Upper lobe of right lung (tissue), 1 donor: ENCODE measurements around the gene JMY. TPM values are rescaled to one million over a fixed set of nuclear protein-coding genes. Genes with fewer than 3 reads are reported as not detected.

Experiments
- ATAC-seq: fragments of 200-7000 bp; cut with Tn5 transposase; one replicate; pipeline ENCODE4 v1.9.1; 2020; ENCODE audit warnings: mild to moderate bottlenecking, moderate library complexity
- DNase-seq: peaks from one replicate; pipeline ENCODE4 v3.0.0-alpha.2; 2020
- H3K27ac ChIP-seq: fragments of 200-600 bp; one replicate; pipeline ENCODE4 v1.8.0; 2022
- H3K27me3 ChIP-seq: fragments of 200-600 bp; one replicate; pipeline ENCODE4 v1.8.0; 2022; ENCODE audit warnings: mild to moderate bottlenecking
- H3K36me3 ChIP-seq: fragments of 200-600 bp; one replicate; pipeline ENCODE4 v1.8.0; 2022
- H3K4me1 ChIP-seq: fragments of 200-600 bp; one replicate; pipeline ENCODE4 v1.8.0; 2022
- H3K4me3 ChIP-seq: fragments of 200-600 bp; one replicate; pipeline ENCODE4 v1.8.0; 2022; ENCODE audit warnings: mild to moderate bottlenecking
- H3K9me3 ChIP-seq: fragments of 200-600 bp; one replicate; pipeline ENCODE4 v1.8.0; 2022
- intact Hi-C: fragments of 100-400 bp; cut with DNase I; formaldehyde crosslinking; loops from one replicate; pipeline ENCODE4 v1.11.0; 2022
- total RNA-seq: library from RNA; stranded (reverse); fragmentation: NEBNext Ultra II Directional; extraction: Animal tissue kit (Norgen Biotek cat#: 25700); gene quantifications from one replicate; pipeline ENCODE4 v1.2.1, GENCODE V29; 2021
- TF ChIP-seq, protein P1 (sequence below): fragments of 200-600 bp; IDR thresholded peaks from one replicate; pipeline ENCODE4 v1.8.0; 2022; ENCODE audit warnings: antibody characterized with exemption
- donor health status: DM: no; HTN: yes; CAD: no; lungs with severe emphysema.

JMY gene
- total RNA-seq, 1 donor from 2014 or later = 10.9 TPM

DNA sequence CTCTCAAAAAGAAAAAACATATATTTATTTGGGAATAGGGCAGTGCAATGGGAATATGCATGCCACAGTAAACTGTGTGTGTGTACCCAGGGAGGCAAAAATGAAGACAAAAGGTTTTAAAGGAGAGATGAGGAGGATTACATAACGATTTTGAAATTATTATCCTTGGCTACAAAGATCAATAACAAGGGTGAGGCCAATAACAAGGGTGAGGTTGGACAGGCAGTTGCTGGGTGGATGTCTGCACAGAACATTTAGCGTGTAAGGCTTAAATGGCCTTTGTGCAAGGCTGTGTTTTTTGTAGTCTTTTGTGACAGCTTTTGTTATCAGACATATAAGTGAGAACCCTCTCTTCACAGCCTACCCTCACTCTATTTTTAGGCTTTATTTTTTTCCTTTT, 114.0 kb downstream of the JMY start:
- no peaks in the 10 kb centered on the region for H3K36me3 ChIP-seq
- no peak overlapping the region for H3K4me3 ChIP-seq
- intact Hi-C loops = no loop called here
- no peak for ATAC-seq
- no peak for DNase-seq
- no peaks in the 10 kb centered on the region for H3K4me1 ChIP-seq
- no peaks in the 10 kb centered on the region for H3K27me3 ChIP-seq
- TF ChIP-seq, protein P1, sequence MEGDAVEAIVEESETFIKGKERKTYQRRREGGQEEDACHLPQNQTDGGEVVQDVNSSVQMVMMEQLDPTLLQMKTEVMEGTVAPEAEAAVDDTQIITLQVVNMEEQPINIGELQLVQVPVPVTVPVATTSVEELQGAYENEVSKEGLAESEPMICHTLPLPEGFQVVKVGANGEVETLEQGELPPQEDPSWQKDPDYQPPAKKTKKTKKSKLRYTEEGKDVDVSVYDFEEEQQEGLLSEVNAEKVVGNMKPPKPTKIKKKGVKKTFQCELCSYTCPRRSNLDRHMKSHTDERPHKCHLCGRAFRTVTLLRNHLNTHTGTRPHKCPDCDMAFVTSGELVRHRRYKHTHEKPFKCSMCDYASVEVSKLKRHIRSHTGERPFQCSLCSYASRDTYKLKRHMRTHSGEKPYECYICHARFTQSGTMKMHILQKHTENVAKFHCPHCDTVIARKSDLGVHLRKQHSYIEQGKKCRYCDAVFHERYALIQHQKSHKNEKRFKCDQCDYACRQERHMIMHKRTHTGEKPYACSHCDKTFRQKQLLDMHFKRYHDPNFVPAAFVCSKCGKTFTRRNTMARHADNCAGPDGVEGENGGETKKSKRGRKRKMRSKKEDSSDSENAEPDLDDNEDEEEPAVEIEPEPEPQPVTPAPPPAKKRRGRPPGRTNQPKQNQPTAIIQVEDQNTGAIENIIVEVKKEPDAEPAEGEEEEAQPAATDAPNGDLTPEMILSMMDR = no peak
- H3K27ac ChIP-seq = no peak overlapping the region
- no peaks in the 10 kb centered on the region for H3K9me3 ChIP-seq

DNA sequence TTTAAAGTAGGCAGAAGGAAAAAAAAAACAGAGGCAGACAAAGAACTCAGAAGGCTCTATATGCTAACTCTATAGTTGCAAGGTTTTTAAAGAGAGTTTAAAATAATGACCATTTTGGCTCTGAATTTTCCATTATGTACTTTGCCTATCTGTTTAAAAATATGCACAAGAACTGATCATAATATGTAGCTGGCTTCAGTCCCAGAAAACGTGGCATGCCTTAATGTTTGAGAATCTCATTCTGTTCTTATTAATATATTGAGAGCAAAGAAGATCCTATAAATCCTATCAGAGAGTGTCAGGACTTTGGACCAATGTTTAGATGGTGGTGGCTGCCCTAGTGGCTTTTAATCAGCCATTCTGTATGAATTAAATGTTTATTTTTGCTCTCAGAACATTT, 121.5 kb downstream of the JMY start:
- intact Hi-C loops = no loop called here
- Histone ChIP-seq H3K4me3 (no peak overlapping the region), H3K9me3 (no peaks in the 10 kb centered on the region), H3K27me3 (no peaks in the 10 kb centered on the region), H3K4me1 (no peaks in the 10 kb centered on the region), H3K36me3 (no peaks in the 10 kb centered on the region), H3K27ac (no peak overlapping the region)
- TF ChIP-seq, protein P1 = no peak
- DNase-seq (no peak), ATAC-seq (no peak)

Other genes with a start within 250 kb of the JMY start
- 0.78 TPM for gene DMGDH, start 166.5 kb upstream of the JMY start, total RNA-seq
- gene BHMT2, start 166.4 kb upstream of the JMY start, total RNA-seq = 4.7 TPM
- not detected for gene BHMT, start 124.3 kb upstream of the JMY start, total RNA-seq